SK-N-SH (cell line): ENCODE measurements around the gene GALNT8. TPM values are rescaled to one million over a fixed set of nuclear protein-coding genes. Genes with fewer than 3 reads are reported as not detected.

ENCODE experiments used
- CTCF ChIA-PET: fragments of 300-600, 350-600 bp; formaldehyde crosslinking; extraction: SDS; loops from one replicate; lab custom pipeline; 2021; lab: Yijun Ruan, JAX
- POLR2A ChIA-PET: fragments of 350-600 bp; sonication (Branson Sonifier 250); formaldehyde crosslinking; extraction: SDS; loops from one replicate; lab custom pipeline; 2020; ENCODE audit warnings: antibody characterized with exemption, inconsistent platforms; lab: Yijun Ruan, JAX
- DNase-seq: peaks from one replicate; pipeline ENCODE4 v3.0.0; 2012
- H2AFZ ChIP-seq: fragments of 200-600 bp; sonication (generic); 2 replicates; pipeline ENCODE4 v1.8.1; 2016; ENCODE audit warnings: antibody characterized with exemption, mild to moderate bottlenecking, low read depth
- H3F3A ChIP-seq: fragments of 200-600 bp; sonication (generic); replicated peaks from 2 replicates; pipeline ENCODE3; 2016; ENCODE audit warnings: antibody characterized with exemption, mild to moderate bottlenecking; ENCODE audit not compliant: insufficient read depth
- H3K27ac ChIP-seq, 2 experiments: fragments of 200-500 bp in 1 of 2; fragments of 200-600 bp in 1 of 2; sonication (Bioruptor generic) in 1 of 2; sonication (generic), shearing (Covaris generic) in 1 of 2; 2 replicates each; pipeline versions ENCODE4 v1.5.1 to v1.6.1; 2014 to 2016; ENCODE audit warnings: low read depth in 2 of 2, inconsistent platforms in 1 of 2, low read length in 1 of 2, mild to moderate bottlenecking in 1 of 2, mixed read lengths in 1 of 2
- H3K27me3 ChIP-seq: fragments of 200-600 bp; sonication (generic), shearing (Covaris generic); 2 replicates; pipeline ENCODE4 v1.6.1; 2016; ENCODE audit warnings: mixed run types; ENCODE audit not compliant: insufficient read depth
- H3K36me3 ChIP-seq, 2 experiments: fragments of 200-500 bp in 1 of 2; fragments of 200-600 bp in 1 of 2; sonication (Bioruptor generic) in 1 of 2; sonication (generic) in 1 of 2; replicated peaks in 1 of 2; 2 replicates each; pipeline versions ENCODE3 to v1.5.1; 2014 to 2016; ENCODE audit warnings: low read length in 1 of 2, mild to moderate bottlenecking in 1 of 2; ENCODE audit not compliant: insufficient read depth in 2 of 2, control insufficient read depth in 1 of 2
- H3K4me1 ChIP-seq, 2 experiments: fragments of 200-500 bp in 1 of 2; fragments of 200-600 bp in 1 of 2; sonication (Bioruptor generic) in 1 of 2; sonication (generic), shearing (Covaris generic) in 1 of 2; 2 replicates each; pipeline versions ENCODE4 v1.5.1 to v1.6.1; 2014 to 2016; ENCODE audit warnings: low read depth in 1 of 2, low read length in 1 of 2, mixed run types in 1 of 2; ENCODE audit not compliant: insufficient read depth in 2 of 2, control insufficient read depth in 1 of 2
- H3K4me2 ChIP-seq: fragments of 200-600 bp; sonication (generic), shearing (Covaris generic); 2 replicates; pipeline ENCODE4 v1.6.1; 2017; ENCODE audit warnings: mixed run types
- H3K4me3 ChIP-seq, 2 experiments: fragments of 200-500 bp in 1 of 2; fragments of 200-600 bp in 1 of 2; sonication (Bioruptor generic) in 1 of 2; sonication (generic), shearing (Covaris generic) in 1 of 2; 2 replicates each; pipeline versions ENCODE4 v1.5.1 to v1.8.1; 2014 to 2016; ENCODE audit warnings: low read depth in 2 of 2, inconsistent platforms in 1 of 2, low read length in 1 of 2, mild to moderate bottlenecking in 1 of 2, mixed read lengths in 1 of 2, moderate library complexity in 1 of 2
- H3K79me2 ChIP-seq: fragments of 200-600 bp; sonication (generic); 2 replicates; pipeline ENCODE4 v1.8.1; 2017; ENCODE audit warnings: mild to moderate bottlenecking; ENCODE audit not compliant: insufficient read depth
- H3K9ac ChIP-seq: fragments of 200-600 bp; sonication (generic); 2 replicates; pipeline ENCODE4 v1.6.1; 2017; ENCODE audit warnings: mixed run types
- H3K9me2 ChIP-seq: fragments of 200-600 bp; sonication (generic); 2 replicates; pipeline ENCODE4 v1.6.1; 2017; ENCODE audit warnings: mixed run types
- H3K9me3 ChIP-seq: fragments of 200-600 bp; sonication (generic); 2 replicates; pipeline ENCODE4 v1.6.1; 2017; ENCODE audit warnings: mixed run types, mild to moderate bottlenecking, moderate library complexity
- H4K20me1 ChIP-seq: fragments of 200-600 bp; sonication (generic); 2 replicates; pipeline ENCODE4 v1.6.1; 2017; ENCODE audit warnings: mild to moderate bottlenecking, mixed run types; ENCODE audit not compliant: insufficient read depth
- EZH2phosphoT487 ChIP-seq: fragments of 200-600 bp; sonication (generic); IDR thresholded peaks from 2 replicates; pipeline ENCODE4 v1.6.1; 2017; ENCODE audit warnings: low read depth, mixed run types, mild to moderate bottlenecking, antibody characterized with exemption, moderate library complexity, borderline replicate concordance
- FOSL2 ChIP-seq: IDR thresholded peaks from 2 replicates; pipeline ENCODE4 v1.4.0; 2012; ENCODE audit warnings: low read depth, mild to moderate bottlenecking, moderate library complexity, borderline replicate concordance
- FOXM1 ChIP-seq: IDR thresholded peaks from 2 replicates; pipeline ENCODE4 v1.4.0; 2012; ENCODE audit warnings: low read depth, mild to moderate bottlenecking
- GABPA ChIP-seq: IDR thresholded peaks from 2 replicates; pipeline ENCODE4 v1.4.0; 2012; ENCODE audit warnings: low read depth, mild to moderate bottlenecking
- GATA2 ChIP-seq: sonication (generic); formaldehyde crosslinking; IDR thresholded peaks from 2 replicates; pipeline ENCODE4 v1.5.0; 2020; ENCODE audit warnings: mild to moderate bottlenecking, missing genetic modification reagents
- IRF3 ChIP-seq: fragments of 150-350 bp; IDR thresholded peaks from 2 replicates; pipeline ENCODE4 v1.6.1; 2016; ENCODE audit warnings: mild to moderate bottlenecking, low read depth, low read length
- JUND ChIP-seq: IDR thresholded peaks from 2 replicates; pipeline ENCODE4 v1.4.0; 2012
- MEF2A ChIP-seq: IDR thresholded peaks from 2 replicates; pipeline ENCODE4 v1.4.0; 2012; ENCODE audit warnings: low read depth, borderline replicate concordance
- NFIC ChIP-seq: IDR thresholded peaks from 2 replicates; pipeline ENCODE4 v1.4.0; 2012; ENCODE audit warnings: borderline replicate concordance
- NRF1 ChIP-seq: IDR thresholded peaks from 2 replicates; pipeline ENCODE4 v1.6.1; 2012; ENCODE audit warnings: low read depth, mild to moderate bottlenecking, low read length
- POLR2AphosphoS5 ChIP-seq: IDR thresholded peaks from 2 replicates; pipeline ENCODE4 v1.6.1; 2012; ENCODE audit warnings: low read depth, low read length
- REST ChIP-seq: IDR thresholded peaks from 2 replicates; pipeline ENCODE4 v1.6.1; 2012; ENCODE audit warnings: mild to moderate bottlenecking, low read depth, low read length, moderate library complexity
- RXRA ChIP-seq: IDR thresholded peaks from 2 replicates; pipeline ENCODE4 v1.4.0; 2012; ENCODE audit warnings: low read depth, mild to moderate bottlenecking, borderline replicate concordance
- TAF1 ChIP-seq: IDR thresholded peaks from 2 replicates; pipeline ENCODE4 v1.6.1; 2012; ENCODE audit warnings: low read depth, mild to moderate bottlenecking, low read length, moderate library complexity, borderline replicate concordance
- TEAD4 ChIP-seq: IDR thresholded peaks from 2 replicates; pipeline ENCODE4 v1.4.0; 2012; ENCODE audit warnings: mild to moderate bottlenecking, borderline replicate concordance; ENCODE audit not compliant: insufficient read depth
- YY1 ChIP-seq: IDR thresholded peaks from 2 replicates; pipeline ENCODE4 v1.4.0; 2012; ENCODE audit warnings: low read depth, mild to moderate bottlenecking
- WGBS: methylation state at CpG from one replicate; pipeline ENCODE4 v1.1.6; 2017; ENCODE audit warnings: low lambda C conversion rate; 5-methylcytosine and 5-hydroxymethylcytosine counted together
- polyA plus RNA-seq, 3 experiments: library from polyadenylated mRNA; depleted of rRNA; stranded (reverse); fragments of >200 nt; gene quantifications; 2 replicates each; pipeline ENCODE4 v1.2.3, GENCODE V29; 2012
- TF ChIP-seq, protein P1 (sequence below): IDR thresholded peaks from 2 replicates; pipeline ENCODE4 v1.4.0; 2012; ENCODE audit warnings: low read depth, borderline replicate concordance
- TF ChIP-seq, protein P2 (sequence below): IDR thresholded peaks from 2 replicates; pipeline ENCODE4 v1.4.0; 2012; ENCODE audit warnings: low read depth, borderline replicate concordance
- TF ChIP-seq, protein P3 (sequence below): IDR thresholded peaks from 2 replicates; pipeline ENCODE4; 2012

The GALNT8 gene
- polyA plus RNA-seq, 1 of the 3 experiments (the other 2 are of a cell fraction) = not detected

DNA sequence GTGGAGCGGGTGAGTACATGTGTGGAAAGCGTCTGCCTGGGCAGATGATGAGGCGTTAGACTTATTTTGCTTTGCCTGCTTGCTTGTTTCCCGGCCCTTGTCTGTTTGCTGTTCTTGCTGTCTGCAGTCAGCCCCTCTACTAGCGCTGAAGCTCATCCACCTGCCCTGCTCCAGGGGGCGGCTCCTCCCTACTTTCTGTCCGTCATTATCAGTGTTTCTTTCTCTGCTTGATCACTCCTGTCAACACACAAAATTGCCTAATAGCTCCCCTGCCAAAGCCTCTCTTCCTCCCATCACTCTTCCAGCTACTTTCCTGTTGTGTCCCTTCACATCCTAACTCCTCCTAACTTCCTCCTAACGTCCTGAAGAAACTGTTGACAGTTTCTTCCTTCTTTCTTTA is 34.9 kb upstream of the GALNT8 start:
- CTCF ChIA-PET = interaction anchor here (1.4 kb wide), 1 partner anchor 170 kb away, joined by 4 read pairs; no protein-coding TSS in a partner anchor
- TF ChIP-seq JUND = no peak
- no peak for TF ChIP-seq TAF1
- no peak for TF ChIP-seq FOXM1
- TF ChIP-seq, all 33 proteins: peak for 0
- H2AFZ ChIP-seq = no peak overlapping the region
- no peaks in the 10 kb centered on the region for H4K20me1 ChIP-seq
- DNase-seq = no peak
- WGBS = 89% methylated on average over 6 of the region's 8 CpGs
- H3F3A ChIP-seq = no peaks in the 10 kb centered on the region
- H3K27me3 ChIP-seq = no peaks in the 10 kb centered on the region
- POLR2A ChIA-PET = no interaction called here
- no peaks in the 10 kb centered on the region for H3K9me3 ChIP-seq
- H3K9me2 ChIP-seq = no peaks in the 10 kb centered on the region
- no peak overlapping the region for H3K27ac ChIP-seq
- no peak overlapping the region for H3K4me3 ChIP-seq
- no peak overlapping the region for H3K9ac ChIP-seq
- no peaks in the 10 kb centered on the region for H3K79me2 ChIP-seq
- H3K4me2 ChIP-seq = no peak overlapping the region
- peaks cover 30 to 59% of the 10 kb centered on the region in 2 experiments for H3K36me3 ChIP-seq
- H3K4me1 ChIP-seq = no peaks in the 10 kb centered on the region

- Histone ChIP-seq H3K27me3 (no peaks in the 10 kb centered on the region), H4K20me1 (no peaks in the 10 kb centered on the region), H2AFZ (no peak overlapping the region), H3F3A (peaks cover 3% of the 10 kb centered on the region), H3K4me2 (no peak overlapping the region), H3K4me3 (no peak overlapping the region), H3K9ac (no peak overlapping the region), H3K4me1 (no peaks in the 10 kb centered on the region), H3K27ac (no peak overlapping the region), H3K9me3 (no peaks in the 10 kb centered on the region), H3K36me3 (peaks cover 7 to 23% of the 10 kb centered on the region in 2 experiments), H3K9me2 (no peaks in the 10 kb centered on the region), H3K79me2 (no peaks in the 10 kb centered on the region)
- ChIA-PET CTCF (no interaction called here), POLR2A (no interaction called here)
- 95% methylated on average over 5 of the region's 5 CpGs for WGBS
- DNase-seq = no peak
- TF ChIP-seq EZH2phosphoT487 = no peak
- TF ChIP-seq POLR2AphosphoS5 = no peak
- TF ChIP-seq, protein P1, sequence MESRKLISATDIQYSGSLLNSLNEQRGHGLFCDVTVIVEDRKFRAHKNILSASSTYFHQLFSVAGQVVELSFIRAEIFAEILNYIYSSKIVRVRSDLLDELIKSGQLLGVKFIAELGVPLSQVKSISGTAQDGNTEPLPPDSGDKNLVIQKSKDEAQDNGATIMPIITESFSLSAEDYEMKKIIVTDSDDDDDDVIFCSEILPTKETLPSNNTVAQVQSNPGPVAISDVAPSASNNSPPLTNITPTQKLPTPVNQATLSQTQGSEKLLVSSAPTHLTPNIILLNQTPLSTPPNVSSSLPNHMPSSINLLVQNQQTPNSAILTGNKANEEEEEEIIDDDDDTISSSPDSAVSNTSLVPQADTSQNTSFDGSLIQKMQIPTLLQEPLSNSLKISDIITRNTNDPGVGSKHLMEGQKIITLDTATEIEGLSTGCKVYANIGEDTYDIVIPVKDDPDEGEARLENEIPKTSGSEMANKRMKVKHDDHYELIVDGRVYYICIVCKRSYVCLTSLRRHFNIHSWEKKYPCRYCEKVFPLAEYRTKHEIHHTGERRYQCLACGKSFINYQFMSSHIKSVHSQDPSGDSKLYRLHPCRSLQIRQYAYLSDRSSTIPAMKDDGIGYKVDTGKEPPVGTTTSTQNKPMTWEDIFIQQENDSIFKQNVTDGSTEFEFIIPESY = no peak
- TF ChIP-seq RXRA = no peak
- TF ChIP-seq GATA2 (CRISPR knock-in tag) = no peak
- TF ChIP-seq, protein P2, sequence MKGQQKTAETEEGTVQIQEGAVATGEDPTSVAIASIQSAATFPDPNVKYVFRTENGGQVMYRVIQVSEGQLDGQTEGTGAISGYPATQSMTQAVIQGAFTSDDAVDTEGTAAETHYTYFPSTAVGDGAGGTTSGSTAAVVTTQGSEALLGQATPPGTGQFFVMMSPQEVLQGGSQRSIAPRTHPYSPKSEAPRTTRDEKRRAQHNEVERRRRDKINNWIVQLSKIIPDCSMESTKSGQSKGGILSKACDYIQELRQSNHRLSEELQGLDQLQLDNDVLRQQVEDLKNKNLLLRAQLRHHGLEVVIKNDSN = no peak
- TF ChIP-seq TAF1 = no peak
- no peak for TF ChIP-seq NRF1
- no peak for TF ChIP-seq MEF2A
- TF ChIP-seq REST = no peak
- TF ChIP-seq, protein P3, sequence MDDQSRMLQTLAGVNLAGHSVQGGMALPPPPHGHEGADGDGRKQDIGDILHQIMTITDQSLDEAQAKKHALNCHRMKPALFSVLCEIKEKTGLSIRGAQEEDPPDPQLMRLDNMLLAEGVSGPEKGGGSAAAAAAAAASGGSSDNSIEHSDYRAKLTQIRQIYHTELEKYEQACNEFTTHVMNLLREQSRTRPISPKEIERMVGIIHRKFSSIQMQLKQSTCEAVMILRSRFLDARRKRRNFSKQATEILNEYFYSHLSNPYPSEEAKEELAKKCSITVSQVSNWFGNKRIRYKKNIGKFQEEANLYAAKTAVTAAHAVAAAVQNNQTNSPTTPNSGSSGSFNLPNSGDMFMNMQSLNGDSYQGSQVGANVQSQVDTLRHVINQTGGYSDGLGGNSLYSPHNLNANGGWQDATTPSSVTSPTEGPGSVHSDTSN = no peak
- TF ChIP-seq JUND = no peak
- no peak for TF ChIP-seq IRF3
- TF ChIP-seq FOSL2 = no peak
- TF ChIP-seq GABPA = no peak
- TF ChIP-seq TEAD4 = no peak
- TF ChIP-seq YY1 = no peak
- no peak for TF ChIP-seq NFIC
Measured at GRCh38 chr12:4690760-4691159, 29.4 kb upstream of the GALNT8 start.
